Fibroblast of villous mesenchyme (primary cell): Measurements from ENCODE around the gene TNS1. TPM values are rescaled to one million over a fixed set of nuclear protein-coding genes. Genes with fewer than 3 reads are reported as not detected.
A peak's percentile ranks its signal among the peaks of the same experiment; 100 is the strongest.

Experiments
- DNase-seq: peaks from one replicate; pipeline ENCODE4 v3.0.0-alpha.2; 2010; ENCODE audit warnings: low read depth
- H3K4me3 ChIP-seq: 2 replicates; pipeline ENCODE4 v1.5.1; 2011; ENCODE audit warnings: low read depth, mild to moderate bottlenecking, low read length
- total RNA-seq: library from RNA; depleted of rRNA; stranded (reverse); fragments of >200 nt; gene quantifications from 2 replicates; pipeline ENCODE4 v1.2.3, GENCODE V29; 2012
- TF ChIP-seq, protein P1 (sequence below): IDR thresholded peaks from 2 replicates; pipeline ENCODE4 v1.5.1; 2012; ENCODE audit warnings: low read depth, mild to moderate bottlenecking, low read length; ENCODE audit not compliant: insufficient read depth

TNS1 gene
- total RNA-seq, 1 donor, result 127 TPM

DNA sequence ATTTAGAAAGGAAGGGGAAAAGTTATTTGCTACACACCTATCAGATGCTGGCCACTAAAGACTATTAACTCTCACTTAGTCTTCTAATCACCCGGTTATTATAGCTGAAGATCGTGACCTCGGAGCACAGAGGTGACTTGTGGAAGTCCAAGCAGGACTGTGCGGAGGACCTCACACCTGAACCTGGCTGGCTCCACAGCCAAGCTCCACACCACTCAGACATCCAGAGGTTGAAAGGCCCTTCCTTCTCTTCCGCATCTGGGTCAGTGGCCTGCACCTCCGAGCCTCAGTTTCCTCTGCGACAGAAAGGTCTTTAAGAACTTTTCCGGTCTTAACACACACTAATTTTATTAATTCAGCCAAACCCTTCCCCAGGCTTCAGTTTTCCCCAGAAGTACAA lies 57.9 kb downstream of the TNS1 start:
- DNase-seq, result no peak
- TF ChIP-seq, protein P1, sequence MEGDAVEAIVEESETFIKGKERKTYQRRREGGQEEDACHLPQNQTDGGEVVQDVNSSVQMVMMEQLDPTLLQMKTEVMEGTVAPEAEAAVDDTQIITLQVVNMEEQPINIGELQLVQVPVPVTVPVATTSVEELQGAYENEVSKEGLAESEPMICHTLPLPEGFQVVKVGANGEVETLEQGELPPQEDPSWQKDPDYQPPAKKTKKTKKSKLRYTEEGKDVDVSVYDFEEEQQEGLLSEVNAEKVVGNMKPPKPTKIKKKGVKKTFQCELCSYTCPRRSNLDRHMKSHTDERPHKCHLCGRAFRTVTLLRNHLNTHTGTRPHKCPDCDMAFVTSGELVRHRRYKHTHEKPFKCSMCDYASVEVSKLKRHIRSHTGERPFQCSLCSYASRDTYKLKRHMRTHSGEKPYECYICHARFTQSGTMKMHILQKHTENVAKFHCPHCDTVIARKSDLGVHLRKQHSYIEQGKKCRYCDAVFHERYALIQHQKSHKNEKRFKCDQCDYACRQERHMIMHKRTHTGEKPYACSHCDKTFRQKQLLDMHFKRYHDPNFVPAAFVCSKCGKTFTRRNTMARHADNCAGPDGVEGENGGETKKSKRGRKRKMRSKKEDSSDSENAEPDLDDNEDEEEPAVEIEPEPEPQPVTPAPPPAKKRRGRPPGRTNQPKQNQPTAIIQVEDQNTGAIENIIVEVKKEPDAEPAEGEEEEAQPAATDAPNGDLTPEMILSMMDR, result no peak
- H3K4me3 ChIP-seq, result no peak overlapping the region

- no peak overlapping the region for H3K4me3 ChIP-seq
- TF ChIP-seq, protein P1, result no peak
- DNase-seq, result no peak
Observed at GRCh38 chr2:217944366-217944765, 58.4 kb downstream of the TNS1 start.

GRCh38 chr2:217943446-217944321 lies 59.1 kb downstream of the TNS1 start:
- peak; percentile 66 for DNase-seq
- peak overlapping the region; percentile 66 for H3K4me3 ChIP-seq
- TF ChIP-seq, protein P1, result peak; percentile 40

- peak overlapping the region; percentile 66 for H3K4me3 ChIP-seq
- DNase-seq, result no peak
- TF ChIP-seq, protein P1, result no peak
Observed at GRCh38 chr2:217942731-217943335, 60.0 kb downstream of the TNS1 start.

DNA sequence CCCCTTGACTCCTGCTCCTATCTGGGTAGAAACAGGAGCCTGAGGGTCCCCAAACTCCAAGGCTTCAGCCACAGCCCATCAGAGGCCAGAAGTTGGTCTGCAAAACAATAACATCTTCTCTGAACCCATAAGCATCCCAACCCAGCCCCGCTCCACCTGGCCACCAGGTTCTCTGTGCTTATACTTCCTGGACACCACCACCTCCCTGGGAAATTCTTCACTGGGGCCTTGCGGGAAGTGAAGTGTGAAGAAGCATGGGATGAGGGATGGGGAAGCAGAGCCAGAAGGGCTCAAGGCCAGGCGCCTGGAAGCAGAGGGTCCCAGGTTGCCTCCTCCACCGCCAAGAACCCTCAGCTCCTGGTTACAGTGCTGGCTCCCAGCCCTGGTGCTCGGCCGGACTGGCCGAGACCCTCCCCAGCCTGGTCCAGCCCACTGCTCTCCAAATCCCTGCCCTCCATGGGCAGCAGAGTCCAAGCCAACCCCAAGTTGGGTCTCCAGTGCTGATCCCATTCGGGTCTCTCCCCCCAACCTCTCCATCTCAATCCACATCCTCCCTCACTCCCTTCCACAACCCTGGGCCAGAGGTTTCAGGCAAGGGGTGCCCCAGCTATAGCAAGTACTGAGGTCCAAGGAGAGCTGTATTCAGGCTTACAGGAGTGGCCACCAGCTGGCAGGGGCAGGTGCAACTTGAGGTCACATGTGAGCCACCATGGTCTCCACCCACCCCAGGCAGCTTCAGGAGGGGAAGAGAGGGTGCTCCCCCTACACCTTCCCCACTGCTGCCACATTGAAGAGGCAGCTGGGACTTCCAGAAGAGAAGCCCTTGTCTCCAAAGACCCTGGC lies 60.7 kb downstream of the TNS1 start:
- peak overlapping the region; percentile 66 for H3K4me3 ChIP-seq
- no peak for DNase-seq
- TF ChIP-seq, protein P1, result no peak

DNA sequence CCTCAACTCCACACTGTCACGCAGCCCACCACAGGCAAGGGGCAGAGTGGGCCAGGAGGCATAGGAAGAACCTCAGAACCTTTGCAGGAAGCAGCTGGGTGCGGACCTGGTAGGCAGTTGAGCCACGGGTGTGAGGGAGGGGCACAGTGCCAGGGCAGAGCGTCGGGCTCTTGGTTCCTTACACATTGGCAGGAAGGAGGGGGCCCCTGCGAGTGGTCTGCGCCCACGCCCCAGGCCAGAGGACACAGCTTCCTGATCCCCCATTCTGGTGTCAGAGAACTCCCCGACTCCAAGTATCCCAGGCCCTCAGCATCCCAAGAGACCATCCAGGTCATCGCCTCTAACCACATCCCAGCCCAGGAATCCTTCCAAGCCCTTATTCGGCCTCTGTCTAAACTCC lies 61.5 kb downstream of the TNS1 start:
- DNase-seq, result no peak
- H3K4me3 ChIP-seq, result peak overlapping the region; percentile 66
- TF ChIP-seq, protein P1, result no peak
